Measurements from ENCODE around the gene CRYBA2.

CRYBA2 gene

DNA sequence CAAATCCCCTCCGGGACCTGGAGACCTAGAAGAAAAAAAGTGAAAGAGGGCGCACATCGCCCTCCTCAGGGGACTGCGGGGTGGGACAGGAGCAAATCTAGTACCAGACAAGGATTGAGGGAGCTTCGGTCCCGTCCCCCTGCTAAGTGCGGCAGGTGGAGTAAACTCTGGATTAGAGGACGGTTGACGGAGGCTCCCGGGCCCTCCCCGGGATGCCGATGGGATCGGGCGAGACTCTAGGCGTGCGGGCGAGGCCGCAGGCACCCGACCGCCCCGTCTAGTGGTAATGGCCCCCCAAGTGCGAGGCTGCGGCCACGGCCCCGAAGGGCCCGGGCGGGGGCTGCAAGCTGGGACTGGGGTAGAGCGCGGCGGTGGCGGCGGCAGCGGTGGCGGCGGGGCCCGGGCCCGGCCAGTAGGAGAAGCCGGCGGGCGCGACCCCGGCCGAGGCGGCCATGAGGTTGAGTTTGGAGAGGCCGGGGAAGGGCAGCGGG, 11.8 kb downstream of the CRYBA2 start:
- no peak for DNase-seq

DNA sequence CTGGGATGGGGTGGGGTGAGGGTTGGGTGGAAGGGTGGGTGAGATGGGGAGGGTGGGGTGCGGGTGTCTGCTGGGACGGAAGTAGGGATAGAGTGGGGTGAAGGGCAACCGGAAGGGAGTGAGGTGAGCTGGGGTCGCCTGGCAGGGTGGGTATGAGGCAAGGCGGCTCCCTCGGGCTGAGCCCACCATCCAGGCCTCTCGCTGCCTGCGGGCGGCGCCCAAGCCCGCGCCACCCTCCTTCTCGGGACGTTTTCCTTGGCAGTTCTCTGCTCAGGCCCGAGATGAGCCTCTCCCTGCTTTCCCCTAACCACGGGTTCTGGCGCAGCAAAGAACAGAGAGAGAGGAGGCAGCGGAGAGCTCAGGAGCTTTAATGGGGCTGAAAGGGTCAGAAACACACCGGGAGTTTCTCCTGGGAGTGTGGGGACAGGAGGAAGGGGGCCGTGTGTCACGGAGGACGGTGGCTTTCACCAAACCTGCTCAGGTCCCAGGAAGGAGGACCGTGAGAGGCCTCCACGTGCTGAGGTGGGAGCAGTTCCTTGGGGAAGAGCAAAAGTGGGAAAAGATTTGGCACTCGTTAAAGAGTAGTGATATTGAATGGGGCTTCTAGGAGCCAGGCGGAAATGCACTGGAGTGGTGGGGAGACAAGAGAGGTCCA, 12.4 kb downstream of the CRYBA2 start:
- DNase-seq: no peak

DNA sequence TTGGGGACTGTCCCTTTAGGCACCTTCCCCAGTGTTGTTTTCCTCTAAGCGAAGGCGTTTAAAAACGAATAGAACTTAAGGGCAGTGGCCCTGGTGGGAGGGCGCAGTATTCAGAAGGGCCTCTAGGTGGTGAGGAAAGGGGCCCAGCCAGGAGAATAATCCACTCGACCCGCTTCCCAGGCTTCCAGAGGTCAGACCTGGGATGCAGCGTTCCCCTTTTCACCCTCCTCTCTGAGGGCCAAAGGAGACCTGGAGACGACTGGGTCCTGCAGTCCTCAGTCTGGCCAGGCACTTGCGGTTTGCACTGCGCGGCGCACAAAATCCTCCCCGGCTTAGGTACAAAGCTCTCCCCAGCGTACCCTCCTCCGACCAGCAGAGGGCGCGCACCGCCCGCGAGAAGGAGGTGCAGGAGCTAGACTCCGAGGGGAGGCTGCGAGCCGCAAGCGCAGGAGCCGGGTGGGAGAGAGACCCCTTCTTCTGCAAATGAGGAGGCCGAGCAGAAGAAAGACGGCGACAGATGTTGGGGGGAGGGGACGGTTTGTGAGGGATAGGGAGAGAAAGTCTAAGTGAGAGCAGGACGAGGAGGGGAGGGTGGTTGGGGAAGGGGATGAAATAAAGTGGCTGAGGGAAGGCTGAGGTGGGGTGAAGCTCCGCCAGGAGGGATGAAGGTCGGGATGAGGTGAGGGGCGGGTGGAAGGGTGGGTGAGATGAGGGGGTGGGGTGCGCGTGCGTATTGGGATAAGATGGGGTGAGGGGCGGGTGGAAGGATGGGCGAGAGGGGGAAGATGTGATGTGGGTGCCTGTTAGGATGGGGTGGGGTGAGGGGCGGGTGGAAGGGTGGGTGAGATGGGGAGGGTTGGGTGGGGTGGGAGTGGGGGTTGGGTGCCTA, 13.1 kb downstream of the CRYBA2 start:
- DNase-seq: peak; percentile 95

DNA sequence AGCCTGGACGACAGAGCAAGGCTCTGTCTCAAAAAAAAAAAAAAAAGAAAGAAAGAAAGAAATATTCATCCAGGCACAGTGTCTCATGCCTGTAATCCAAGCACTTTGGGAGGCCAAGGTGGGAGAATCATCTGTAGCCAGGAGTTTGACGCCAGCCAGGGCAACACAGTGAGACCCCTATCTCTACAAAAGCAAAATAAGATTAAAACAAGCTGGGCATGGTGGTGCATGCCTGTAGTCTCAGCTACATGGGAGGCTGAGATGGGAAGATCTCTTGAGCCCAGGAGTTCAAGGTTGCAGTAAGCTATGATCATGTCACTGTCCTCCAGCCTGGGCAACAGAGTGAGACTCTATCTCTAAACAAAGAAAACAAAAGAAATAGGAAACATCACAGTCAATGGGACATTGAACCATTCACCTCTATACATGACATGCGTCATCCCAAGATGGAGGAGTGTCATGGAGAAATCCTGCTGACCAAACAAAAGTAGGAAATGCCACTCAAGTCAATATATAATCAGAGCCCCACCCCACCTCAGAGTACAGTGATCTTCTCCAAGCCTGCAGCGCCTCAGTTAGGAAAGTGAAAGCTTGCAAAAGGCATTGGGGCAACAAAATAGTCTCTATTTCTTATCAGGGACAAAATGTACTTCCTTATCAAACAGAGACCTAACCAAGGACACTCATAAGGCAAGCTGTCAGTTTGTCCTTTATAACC, 18.0 kb downstream of the CRYBA2 start:
- DNase-seq: no peak

DNA sequence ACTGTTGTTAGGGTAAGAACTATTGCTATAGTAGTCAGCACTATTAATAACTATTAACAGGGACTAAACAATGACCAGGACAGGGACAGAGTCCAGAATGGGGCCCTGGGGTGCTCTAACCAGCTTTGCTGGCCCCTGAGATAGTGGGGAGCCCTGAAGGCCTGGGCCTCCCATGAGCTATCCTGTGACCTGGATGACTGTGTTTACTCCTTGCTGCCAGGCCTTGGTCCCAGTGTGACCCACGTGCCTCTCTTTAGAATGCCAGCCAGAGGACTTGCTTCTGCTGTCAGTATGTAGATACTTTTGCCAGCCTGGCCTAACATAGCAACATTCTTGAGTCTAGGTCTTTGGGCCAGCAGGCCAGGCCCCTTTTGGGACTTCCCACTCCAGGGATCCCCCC, 22.3 kb downstream of the CRYBA2 start:
- DNase-seq: no peak

DNA sequence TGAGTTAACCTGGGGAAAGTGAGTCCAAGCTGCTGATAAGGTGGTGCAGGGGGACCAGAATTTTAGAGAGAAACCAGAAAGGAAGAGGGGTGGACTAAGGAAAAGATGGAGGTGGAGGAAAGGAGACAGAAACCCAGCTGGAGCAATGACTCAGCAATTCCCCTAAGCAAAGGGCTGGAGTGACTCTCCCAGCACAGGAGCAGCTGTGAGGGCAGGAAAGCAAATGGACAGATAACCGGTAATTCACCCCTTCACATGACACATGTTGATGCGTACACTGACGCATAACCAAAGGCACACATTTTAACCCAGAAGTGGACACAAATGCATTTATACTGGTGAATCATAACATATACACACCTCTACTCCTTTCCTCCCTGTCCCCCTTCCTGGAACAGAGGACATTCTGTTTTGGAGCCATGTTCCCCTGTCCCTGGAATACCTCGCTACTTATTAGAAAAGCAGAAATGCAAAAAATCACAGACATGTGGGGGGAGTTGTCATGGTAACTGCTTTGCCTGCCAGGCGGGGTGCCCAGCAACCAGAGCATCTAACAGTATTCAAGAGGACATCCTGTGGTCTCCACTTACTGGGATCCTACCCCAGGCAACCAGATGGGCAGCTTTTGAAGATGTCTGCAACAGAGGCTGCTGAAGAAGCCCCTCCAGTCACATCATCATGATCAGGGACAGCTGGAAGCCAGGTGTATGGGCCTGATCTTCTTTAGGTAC, 29.0 kb downstream of the CRYBA2 start:
- DNase-seq: peak; percentile 67

DNA sequence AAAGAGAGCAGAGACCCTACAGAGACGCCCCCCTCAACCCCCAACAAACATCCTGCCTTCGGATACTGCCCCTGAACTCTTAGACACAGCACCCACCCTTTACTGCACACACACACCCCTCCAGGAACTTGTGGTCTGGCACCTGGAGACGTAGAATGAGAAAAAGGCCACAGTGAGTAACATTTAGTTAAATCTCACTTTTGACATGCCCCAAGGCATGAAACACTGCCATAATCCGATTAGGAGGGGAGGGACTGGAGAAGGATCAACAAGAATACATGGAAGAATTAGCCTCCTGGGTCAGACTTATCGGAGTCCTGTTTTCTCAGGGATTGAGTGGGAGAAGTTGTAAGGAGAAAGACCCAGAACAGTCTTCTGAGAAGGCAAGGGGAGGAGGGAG, 29.6 kb downstream of the CRYBA2 start:
- no peak for DNase-seq

DNA sequence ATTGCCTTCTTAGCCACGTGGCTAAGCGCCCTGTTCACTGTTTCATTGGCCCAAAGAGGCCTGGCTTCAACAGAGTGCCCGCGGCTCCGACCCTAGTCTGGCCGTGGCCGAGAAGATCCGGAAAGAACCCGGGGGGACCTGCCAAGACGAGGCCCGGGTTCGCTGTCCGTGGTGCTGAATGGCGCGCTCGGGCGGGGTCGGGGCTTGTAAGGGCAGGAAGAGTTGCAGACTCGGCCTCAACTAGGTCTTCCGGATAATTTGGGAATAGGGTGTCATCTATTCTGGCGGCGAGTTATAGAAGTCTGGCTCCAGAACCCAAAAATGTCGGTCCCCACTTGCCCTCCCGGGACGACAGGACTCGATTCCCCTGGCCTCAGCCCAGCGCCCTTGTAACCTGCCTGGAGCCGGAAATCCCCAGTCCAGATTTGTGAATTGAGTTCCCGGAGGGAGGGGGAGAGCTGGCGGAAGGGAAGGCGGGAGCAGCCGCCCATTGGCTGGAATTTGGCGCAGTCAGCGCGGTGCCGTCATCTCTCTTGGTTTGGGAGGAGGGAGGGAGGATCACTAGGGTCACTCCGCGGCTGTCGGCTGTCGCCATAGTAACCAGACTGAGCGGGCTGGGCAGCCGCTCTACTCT, 30.2 kb downstream of the CRYBA2 start:
- DNase-seq: peak; percentile 98

DNA sequence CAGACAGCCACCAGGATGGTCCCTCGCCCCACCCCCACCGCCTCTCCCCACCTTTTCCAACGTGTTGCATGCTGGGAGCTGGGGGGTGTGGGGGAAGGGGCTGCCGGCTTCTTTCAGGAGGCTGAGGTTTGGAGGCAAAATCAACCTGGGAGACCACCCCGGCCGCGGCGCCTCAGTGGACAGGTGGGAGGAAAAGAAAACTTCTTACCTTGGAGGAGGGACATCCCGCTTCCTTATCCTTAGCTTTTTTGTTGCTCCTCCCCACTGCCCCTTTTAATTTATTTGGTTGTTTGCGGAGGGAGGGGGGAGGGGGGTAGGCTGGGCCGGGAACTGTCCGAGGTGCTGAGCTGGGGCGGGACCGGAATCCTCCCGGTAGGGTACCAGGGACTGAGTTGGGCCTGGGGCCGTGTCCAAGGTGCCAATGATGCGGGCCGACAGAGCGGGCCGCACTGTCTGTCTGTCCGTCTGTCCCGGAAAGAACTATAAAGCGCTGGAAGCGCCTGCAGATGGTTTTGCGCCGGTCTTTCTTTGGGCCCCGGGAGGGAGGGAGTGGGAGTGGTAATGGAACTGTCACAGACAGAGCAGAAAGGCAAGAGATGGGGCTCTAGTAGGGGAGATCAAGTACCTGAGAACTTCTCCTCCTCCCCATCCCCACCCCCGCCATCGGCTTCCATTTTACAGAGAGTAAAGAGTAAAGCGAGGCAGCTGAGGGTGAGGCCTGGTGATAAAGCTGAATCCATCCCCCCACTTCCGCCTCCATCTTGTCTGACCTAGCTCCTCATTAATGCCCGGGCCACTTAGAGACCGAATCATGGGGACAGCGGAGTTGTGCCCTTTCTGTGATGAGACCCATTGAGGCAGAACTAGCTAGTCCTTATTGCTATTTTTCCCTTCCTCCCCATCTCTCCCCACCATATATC, 31.3 kb downstream of the CRYBA2 start:
- peak; percentile 66 for DNase-seq

DNA sequence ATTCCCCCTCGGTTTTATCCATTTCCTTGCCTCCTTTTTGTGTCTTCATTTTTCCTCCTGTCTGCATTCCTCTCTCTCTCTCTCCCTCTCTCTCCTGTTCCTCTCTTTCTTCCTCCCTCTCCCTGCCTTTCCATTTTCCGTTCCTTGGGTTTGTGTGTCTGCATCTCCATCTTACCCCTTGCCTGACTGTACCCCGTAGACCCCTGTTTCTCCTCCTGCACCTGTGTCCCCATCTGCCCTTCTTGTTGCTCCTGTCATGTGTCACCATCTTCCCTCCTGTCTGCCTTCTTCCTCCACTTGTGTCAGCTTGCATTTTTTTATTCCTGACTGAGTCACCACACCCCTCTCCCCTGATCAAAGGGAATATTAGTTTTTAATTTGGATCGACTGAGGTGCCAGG, 32.0 kb downstream of the CRYBA2 start:
- DNase-seq: no peak

DNA sequence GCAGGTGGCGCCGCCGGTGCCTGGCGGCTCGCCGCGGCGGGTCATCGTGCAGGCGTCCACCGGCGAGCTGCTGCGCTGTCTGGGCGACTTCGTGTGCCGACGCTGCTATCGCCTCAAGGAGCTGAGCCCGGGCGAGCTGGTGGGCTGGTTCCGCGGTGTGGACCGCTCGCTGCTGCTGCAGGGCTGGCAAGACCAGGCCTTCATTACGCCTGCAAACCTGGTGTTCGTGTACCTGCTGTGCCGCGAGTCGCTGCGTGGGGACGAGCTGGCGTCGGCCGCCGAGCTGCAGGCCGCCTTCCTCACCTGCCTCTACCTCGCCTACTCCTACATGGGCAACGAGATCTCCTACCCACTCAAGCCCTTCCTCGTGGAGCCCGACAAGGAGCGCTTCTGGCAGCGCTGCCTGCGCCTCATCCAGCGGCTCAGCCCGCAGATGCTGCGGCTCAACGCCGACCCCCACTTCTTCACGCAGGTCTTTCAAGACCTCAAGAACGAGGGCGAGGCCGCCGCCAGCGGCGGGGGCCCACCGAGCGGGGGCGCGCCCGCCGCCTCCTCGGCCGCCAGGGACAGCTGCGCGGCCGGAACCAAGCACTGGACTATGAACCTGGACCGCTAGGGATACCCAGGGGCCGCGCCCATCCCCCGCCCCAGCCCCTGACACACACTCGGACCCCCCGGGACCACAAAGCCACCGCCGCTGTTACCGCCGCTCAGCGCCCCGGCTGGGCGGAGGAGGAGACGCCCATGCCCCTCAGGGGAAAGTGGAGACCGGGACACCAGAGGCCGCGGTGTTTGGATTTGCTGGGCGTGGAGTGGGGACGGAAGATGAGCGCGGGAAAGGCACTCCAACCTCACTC, 32.7 kb downstream of the CRYBA2 start:
- DNase-seq: no peak

DNA sequence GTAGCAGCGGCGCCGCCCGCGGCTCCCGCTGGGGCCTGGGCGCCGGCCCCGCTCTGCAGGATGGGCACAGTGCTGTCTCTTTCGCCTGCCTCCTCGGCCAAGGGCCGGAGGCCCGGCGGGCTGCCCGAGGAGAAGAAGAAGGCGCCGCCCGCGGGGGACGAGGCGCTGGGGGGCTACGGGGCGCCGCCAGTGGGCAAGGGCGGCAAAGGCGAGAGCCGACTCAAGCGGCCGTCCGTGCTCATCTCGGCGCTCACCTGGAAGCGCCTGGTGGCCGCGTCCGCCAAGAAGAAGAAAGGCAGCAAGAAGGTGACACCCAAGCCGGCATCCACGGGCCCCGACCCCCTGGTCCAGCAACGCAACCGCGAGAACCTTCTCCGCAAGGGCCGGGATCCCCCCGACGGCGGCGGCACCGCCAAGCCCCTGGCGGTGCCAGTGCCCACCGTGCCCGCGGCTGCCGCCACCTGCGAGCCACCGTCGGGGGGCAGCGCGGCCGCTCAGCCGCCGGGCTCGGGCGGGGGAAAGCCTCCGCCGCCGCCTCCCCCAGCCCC, 33.4 kb downstream of the CRYBA2 start:
- no peak for DNase-seq

DNA sequence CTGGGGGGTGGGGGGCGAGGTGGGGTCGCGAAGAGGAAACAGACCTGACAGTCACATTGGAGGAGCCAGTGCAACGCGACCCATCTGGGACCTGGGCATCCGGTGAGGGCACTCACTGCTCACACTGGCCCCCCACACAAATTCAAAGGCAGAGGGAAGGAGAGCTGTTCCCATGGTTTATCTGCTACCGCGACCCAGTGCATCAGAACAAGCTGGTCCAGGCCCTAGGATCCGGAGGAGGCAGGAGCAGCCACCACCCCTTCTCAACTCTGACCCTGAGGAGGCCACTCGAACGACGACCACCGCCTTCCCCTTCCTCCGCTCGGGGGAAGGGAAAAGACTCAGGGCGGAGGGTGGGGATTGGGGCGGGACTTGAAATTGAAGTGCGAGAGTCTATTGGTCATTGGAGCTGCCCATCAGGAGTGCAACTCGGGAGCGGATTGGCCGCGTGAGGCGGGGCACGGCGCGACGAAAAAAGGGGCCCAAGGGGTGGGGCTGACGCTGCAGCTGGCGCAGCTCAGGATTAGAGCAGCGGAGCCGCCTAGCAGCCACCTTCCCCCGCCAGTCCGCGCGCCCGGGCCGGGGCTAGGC, 34.0 kb downstream of the CRYBA2 start, which contains the start of gene CDK5R2:
TSS of gene CDK5R2 (plus strand) at position 526 of the 591 bp plus-strand sequence. CDS start 155 bp downstream, outside the sequence.
- peak; percentile 94 for DNase-seq

DNA sequence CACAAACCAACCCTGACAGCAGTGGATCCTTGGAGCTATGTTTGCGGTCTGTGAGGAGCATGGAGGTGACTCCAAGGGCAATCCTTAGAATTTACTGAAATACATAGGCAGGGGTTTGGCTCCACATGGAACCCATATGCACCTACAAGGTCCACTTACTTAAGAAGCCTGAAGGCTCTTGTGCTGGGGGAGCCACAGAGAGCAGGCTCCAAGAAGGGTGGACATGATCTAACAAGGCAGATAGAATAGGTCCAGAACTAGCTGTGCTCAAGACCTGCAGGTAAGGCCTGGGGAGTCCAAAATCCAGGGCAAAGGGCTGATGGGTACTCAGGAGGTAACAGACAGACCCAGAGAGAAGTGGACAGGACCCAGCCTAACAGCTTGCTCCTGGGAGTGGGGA, 34.9 kb downstream of the CRYBA2 start:
- no peak for DNase-seq

DNA sequence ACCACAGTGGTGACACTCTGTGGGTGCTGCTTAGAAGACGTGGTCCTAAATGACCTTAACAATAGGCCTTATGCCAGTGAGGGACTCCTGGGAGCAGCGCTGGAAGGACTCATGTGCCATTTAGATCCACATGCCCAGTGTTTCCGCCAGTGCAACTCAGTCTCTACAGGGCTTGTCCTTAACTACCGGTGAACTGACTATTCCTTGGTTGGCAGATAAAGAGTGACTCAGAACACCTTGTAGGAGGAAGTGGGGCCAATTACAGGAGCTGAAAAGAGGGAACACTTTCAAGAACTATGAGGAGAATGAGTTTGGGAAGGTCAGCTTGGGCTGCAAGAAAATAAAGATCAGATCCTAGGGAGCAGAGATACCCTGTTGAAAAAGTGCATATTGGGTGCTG, 35.6 kb downstream of the CRYBA2 start:
- DNase-seq: no peak

DNA sequence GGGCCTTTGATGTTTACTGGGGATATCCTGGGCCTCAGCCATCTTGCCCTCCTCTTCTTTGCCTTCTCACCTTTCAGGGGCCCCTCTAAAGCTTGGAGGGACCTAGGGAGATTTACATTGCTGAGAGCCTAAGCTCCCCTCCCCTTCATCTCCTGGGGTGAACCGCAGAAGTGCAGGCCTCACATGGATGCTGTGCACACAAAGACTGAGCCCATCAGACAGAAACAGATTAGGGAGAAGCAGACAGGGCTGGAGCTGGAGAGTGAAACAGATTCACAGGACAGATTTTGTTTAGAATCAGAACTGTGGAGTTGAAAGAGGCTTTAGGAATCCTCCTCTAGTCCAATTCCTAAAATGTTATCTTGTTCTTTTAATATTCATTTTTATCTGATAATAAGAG, 37.2 kb downstream of the CRYBA2 start:
- DNase-seq: no peak

DNA sequence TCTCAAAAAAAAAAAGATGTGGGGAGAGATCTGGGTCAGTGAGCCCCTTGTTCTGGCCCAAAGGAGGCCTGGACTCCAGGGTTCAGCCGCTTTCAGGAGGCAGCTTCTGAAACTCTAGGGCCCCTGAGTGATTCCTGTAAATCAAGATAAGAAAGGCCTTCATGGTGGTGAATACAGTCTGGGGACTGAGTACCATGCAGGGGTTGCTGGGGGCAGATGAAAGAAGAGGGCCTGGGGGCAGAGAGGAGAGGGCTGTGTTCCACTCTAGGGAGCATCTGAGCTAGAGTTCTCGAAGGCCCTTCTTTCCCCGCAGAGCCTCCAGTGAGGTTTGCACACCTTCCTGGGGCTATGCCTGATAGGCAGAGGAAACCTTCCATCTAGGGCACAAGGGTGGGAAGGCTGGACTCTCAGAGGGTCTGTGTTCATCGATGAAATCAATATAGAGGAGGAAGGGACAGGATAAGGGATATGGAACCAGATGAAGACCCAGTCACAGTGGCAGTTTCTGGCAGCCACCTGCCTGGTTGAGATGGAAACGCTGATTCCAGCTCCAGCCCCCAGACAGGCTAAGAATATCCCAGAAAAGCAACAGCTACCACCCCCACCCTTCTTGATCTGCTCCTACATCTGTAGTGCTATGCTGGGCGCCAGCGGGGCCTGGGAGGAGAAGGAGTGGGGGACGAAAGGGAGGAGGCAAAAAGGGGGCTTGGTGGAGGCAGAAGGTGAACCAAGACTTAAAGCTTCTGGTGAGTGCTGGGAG, 38.5 kb downstream of the CRYBA2 start:
- no peak for DNase-seq

DNA sequence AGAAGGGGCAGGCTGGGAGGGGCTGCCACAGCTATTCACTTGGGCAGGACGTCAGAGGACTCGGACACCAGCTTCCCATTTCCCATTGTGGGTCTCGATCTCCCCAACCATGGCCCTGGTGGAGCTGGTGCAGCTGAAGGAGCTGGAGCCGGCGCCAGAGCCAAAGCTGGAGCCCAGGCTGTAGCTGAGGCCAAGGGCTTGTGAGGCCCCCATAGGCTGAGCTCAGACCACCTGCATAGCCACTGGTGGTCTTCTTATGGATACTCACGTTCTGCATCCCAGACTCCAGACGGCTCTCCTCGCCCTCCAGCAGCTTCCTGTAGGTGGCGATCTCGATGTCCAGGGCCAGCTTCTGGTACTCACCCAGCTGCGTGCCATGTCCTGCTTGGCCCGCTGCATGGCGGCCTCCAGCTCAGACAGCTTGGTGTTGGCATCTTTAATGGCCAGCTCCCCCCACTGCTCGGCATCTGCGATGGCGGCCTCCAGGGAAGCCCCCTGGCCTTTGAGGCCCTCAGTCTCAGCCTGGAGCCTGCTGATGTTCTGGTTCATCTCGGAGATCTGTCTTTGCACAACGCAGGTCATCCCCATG, 39.8 kb downstream of the CRYBA2 start:
- no peak for DNase-seq
